CD4-positive, alpha-beta T cell treated with Interleukin-10 for 1 hour (primary cell): ENCODE data around the gene TBC1D14.
"Not testable (repeated sequence)": the region's sequence is repeated elsewhere in the genome, so short reads cannot be mapped to it uniquely, and the experiment has no call there.

Source experiments
- DNase-seq: peaks from one replicate; pipeline ENCODE4 v3.0.0-alpha.2; 2020

TBC1D14 gene

DNA sequence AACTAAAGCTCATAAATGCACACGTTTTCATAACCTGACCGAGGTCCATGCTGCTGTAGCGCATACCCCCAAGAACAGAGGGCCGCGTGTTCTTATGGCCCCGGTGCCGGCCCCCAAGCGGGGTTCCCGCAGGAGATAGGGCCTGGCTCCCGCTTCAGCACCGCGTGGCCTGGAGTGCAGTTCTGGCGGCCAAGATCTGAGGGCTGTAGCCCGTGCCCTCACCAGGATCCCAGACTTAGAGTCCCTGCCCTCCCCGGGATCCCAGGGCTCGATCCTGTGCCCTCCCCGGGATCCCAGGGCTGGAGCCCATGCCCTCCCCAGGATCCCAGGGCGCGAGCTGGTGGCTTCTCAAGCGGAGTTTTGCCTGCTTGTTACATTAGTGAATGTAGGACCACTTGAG lies 159.3 kb downstream of the TBC1D14 start:
- no peak for DNase-seq

DNA sequence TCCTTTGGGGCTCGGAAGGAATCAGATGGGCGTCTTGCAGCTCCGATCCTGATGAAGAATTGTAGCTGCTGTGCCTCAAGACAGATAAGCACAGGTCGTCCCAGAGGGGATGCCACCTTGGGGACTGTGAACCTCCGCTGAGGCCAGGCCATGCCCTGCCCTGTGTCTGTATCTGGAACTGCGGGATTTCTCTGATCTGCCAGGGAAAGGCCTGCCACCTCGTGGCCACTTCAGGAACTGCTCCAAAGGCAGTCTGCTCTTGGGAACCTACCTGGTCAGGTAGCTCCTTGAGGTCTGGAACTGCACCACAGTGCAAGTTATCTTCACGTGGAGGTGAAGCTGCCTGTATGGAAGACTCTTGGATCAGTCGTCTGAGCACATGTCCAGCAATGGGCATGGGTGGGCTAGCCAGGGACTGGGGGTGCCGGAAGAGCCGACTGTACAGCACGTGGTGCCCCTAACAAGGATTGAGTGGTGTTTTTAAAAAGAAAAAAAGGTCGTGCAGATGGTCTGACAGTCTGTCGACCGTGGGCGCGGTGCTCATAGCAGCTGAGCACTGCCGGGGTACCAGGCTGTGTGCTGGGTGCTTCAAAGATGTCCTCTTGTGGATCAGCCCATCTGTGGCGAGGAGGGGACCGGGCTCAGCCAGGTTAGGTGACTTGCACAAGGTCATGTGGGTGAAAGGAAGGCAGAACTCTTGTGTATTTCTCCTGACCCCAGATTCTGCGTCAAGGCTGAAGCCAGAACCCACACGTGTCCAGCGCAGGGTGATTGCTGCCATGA lies 161.3 kb downstream of the TBC1D14 start:
- DNase-seq: peak; percentile 90

DNA sequence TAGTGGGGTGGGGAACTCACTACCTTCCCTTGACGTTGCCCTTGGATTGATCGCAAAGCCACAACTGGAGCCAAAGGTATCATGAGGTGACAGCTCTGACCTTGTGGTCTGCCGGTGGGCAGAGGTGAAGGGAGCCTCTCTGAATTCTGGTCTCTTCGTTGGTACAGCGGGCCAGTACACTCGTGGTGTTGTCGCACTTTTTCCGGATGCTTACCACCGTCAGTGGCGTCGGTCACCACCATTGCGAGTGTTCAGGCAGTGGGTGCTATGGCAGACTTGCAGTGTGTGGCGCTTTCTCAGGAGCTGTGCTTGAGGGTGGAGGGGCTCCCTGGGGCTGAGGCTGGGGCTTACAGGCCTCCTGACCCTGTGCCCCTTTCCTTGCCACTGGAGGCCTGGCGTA lies 163.4 kb downstream of the TBC1D14 start:
- DNase-seq: no peak

DNA sequence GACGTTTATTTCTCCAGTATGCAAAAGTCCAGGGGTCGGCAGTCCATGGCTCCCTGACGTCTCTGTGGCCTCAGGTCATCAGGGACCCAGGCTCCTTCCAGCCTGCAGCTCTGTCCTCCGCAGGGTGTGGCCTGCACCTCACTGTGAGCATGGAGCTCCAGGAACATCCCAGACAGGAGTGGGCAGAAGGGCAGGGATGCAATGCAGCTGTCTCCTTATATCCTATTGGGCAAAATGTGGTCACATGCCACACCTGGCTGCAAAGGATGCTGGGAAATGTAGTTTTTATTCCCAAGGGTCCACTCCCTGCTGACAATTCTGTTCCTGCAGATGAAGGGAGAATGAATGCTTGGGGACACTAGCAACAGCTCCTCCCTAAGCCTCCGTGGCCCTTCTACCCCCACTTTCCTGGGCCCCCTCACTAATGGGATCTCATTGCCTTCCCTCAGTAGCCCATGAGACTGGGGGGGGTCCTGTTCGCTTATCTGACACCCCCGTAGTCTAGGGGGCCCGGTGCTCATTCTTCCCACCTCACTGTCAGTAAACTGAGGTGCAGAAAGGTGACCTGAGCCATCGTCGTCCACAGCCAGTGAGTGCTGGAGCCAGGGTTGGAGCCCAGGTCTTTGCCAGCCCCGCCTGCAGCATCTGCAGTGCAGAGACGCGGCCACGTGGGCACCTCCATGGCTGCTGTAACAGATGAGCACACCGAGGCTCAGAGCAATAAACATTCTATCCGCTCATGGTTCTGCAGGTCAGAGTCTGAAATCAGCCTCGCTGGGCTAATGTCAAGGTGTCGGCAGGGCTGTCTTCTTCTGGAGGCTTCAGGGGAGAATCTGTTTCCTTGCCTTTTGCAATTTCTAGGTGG lies 164.1 kb downstream of the TBC1D14 start:
- DNase-seq: peak; percentile 47

DNA sequence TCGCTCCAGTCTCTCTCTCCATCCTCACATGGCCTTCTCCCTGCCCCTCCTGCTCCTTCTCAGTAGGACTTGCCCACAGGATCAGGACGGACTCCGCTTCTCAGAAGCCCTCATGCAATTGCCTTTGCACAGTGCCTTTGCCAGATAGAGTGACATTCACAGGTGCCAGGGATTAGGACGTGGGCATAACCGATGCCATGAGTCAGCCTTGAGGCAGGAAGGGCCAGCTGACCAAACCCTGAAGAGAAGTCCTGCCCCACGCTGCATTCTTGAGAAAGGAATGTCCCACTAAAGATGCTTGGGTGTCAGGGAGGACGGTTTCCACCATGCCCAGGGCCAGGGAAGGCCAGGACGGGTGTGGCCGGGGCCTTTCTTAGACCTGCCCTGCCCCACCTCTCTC lies 164.8 kb downstream of the TBC1D14 start:
- DNase-seq: no peak

DNA sequence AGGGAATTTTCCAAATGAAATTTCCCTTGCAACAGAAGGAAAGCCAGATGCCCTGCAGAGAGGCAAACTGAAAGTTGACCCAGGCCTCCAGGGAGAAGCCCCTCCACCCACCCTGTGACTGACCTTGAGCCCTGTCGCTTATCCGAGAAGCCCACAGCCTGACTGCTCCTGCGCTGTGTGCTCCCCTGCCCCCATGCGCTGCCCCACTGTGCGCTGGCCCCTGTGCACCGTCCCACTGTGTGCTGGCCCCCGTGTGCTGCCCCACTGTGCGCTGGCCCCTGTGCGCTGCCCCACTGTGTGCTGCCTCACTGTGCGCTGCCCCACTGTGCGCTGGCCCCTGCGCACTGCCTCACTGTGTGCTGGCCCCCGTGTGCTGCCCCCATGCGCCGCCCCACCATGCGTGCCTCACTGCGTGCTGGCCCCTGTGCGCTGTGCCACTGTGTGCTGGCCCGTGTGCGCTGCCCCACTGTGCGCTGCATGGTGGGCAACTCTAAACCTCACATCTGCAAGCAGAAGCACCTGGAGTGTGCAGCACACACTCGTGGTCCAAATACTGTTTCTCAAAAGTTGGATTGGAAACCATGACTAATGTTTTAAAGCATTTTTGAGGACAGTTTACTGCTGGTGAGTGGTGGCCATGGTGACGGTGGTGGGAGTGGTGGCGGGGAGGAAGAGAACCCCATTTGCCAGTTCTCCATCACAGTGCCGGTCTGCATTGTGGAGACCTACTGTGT lies 166.5 kb downstream of the TBC1D14 start:
- DNase-seq: no peak

DNA sequence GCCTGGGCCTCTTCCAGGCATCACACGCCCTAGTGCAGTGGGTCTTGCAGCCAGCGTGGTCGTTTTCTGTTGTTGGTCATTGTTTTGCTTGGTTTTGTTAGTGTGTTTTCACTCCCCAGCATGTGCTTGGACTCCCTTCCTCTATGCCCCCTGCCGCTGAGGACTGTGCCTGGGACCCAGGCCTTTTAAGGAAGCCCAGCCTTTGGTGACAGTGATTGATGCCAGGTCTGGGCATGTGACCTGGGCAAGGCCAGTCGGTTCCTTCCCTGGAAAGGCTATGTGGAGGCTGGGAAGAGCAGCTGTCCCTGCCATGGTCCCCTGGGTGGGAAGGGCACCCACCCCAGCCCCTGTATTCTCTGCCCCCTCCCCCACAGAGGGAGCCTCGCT lies 167.1 kb downstream of the TBC1D14 start:
- no peak for DNase-seq

DNA sequence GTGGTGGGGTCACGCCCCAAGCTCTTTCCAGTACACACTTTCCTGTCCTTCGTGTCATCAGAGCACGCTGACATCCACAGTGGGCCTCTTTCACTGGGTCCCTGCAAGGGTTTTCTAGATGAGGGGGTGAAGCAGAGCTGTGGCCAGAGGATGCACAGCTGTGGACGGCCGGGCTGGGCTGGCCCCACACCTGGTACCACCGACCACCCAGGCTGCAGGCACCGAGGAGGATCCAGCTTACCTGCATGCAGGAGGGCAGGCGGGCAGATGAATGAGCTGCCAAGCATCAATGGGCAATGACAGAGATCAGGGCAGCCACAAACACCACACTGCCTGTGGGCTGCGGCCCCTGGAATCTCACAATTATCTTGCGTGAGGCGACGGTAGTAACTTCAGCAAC lies 167.7 kb downstream of the TBC1D14 start:
- DNase-seq: no peak

DNA sequence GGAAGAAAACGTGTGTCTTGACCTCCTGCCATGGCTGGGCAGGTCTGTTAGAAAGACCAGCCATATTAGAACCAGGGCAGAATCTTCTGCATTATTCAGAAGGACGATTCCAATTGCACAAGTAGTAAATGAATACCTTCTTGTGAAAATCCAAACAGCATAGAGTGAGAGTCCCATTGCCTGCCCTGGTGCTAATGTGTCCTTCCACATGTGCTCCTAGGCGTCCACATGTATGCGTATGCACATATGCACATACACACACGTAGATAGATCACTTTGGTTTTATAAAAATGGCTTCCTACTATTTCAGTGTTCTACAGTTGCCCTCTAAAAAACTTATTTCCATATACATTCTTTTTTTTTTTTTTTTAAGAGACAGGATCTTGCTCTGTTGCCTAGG lies 168.4 kb downstream of the TBC1D14 start:
- DNase-seq: no peak

DNA sequence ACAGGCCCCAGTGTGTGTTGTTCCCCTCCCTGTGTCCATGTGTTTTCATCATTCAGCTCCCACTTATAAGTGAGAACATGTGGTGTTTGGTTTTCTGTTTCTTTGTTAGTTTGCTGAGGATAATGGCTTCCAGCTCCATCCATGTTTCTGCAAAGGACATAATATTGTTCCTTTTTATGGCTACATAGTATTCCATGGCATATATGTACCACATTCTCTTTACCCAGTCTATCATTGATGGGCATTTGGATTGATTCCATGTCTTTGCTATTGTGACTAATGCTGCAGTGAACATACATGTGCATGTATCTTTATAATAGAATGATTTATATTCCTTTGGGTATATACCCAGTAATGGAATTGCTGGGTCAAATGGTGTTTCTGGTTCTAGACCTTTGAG lies 169.9 kb downstream of the TBC1D14 start:
- DNase-seq: not testable (repeated sequence)

DNA sequence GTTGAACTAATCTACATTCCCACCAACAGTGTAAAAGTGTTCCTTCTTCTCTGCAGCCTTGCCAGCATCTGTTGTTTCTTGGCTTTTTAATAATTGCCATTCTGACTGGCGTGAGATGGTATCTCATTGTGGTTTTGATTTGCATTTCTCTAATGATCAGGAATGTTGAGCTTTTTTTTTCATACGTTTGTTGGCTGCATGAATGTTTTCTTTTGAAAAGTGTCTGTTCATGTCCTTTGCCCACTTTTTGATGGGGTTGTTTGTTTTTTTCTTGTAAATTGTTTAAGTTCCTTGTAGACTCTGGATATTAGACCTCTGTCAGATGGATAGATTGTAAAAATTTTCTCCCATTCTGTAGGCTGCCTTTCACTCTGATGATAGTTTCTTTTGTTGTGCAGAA lies 170.3 kb downstream of the TBC1D14 start:
- DNase-seq: not testable (repeated sequence)
